GM21723 (cell line): ENCODE measurements around the gene FLVCR1.

Source experiments
- ATAC-seq: cut with Tn5 transposase; IDR thresholded peaks from one replicate; pipeline ENCODE4 v1.9.1; 2021; ENCODE audit warnings: mild to moderate bottlenecking, moderate library complexity; ENCODE audit not compliant: unreplicated experiment

The FLVCR1 gene

GRCh38 chr1:212943393-212943710 lies 85.3 kb downstream of the FLVCR1 start:
- ATAC-seq, result no peak

- no peak for ATAC-seq
Measured at GRCh38 chr1:212944229-212944901, 86.3 kb downstream of the FLVCR1 start.

- no peak for ATAC-seq
Measured at GRCh38 chr1:212945056-212945455, 87.0 kb downstream of the FLVCR1 start.

- no peak for ATAC-seq
Measured at GRCh38 chr1:212945463-212946160, 87.5 kb downstream of the FLVCR1 start.

- no peak for ATAC-seq
Measured at GRCh38 chr1:212946872-212947271, 88.8 kb downstream of the FLVCR1 start.
